ENCODE results near the gene RNF223. TPM values are rescaled to one million over a fixed set of nuclear protein-coding genes. Genes with fewer than 3 reads are reported as not detected.

RNF223 gene
- total and polyA plus RNA-seq, 2 of the 13 experiments (the other 11 are each of a cell fraction or from before 2014, with no cell fraction given), result 0.03 TPM; not detected in 1

DNA sequence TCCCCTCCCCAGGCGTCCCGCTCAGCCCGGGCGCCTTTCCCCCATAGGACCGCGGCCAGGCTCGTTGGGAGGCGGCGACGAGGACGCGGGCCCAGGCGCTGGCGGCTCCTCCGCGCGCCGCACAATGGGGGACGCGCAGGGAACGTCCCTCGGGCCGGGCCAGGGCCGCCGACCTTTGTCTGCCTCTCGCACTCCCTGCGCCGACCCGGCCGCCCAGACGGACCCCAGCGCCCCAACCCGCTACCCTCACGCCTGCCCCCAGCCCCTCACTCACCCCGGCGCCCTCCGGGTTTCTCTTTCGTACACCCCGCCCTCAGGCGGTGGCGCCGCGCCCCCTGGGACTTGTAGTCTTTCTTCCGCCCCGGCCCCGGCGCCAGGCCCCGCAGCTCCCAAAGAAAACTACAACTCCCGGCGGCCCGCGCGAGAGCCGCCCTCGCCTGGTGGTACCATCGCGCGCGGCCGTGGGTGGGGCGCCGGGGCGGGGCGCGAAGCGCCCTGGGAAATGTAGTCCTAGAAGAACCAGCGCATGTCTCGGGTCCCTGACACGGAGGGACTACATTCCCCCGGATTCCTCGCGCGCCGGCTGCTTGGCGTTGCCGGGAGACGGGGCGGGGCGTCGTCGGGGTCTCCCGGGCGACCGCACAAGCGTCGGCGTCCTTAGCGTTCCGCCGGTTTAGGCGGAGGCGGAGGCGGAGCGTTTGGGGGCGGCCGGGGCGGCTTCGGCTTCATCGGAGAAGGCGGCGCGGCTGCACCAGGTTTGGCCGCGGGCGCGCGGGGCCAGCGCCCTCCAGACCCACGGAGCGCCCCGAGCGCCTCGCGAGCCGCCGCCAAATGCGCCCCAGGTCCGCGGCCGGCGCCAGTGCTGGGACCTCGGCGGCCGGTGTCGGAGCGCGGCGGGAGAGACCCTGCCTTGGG lies 41.9 kb upstream of the RNF223 start, which contains the start of gene C1orf159 (continued):
- TF ChIP-seq ZNF646 (CRISPR knock-in tag; IDR thresholded peaks at IDR 0.05) (no peak), ZNF251 (CRISPR knock-in tag; IDR thresholded peaks at IDR 0.05) (no peak), ZKSCAN8 (CRISPR knock-in tag; IDR thresholded peaks at IDR 0.05; ENCODE audit: borderline replicate concordance) (peak; percentile 32; the same call in 1 of the 2 replicates), ZNF460 (CRISPR knock-in tag; IDR thresholded peaks at IDR 0.05; ENCODE audit: borderline replicate concordance) (no peak), PTBP1 (IDR thresholded peaks at IDR 0.05; ENCODE audit: low read depth, low read length, poor library complexity, severe bottlenecking) (no peak), ZNF83 (CRISPR knock-in tag; IDR thresholded peaks at IDR 0.05; ENCODE audit: borderline replicate concordance) (no peak), ZNF790 (CRISPR knock-in tag; IDR thresholded peaks at IDR 0.05; ENCODE audit: borderline replicate concordance) (no peak), NFYC (CRISPR knock-in tag; IDR thresholded peaks at IDR 0.05) (peak; percentile 58), RFXANK (CRISPR knock-in tag; IDR thresholded peaks at IDR 0.05) (no peak), KDM5A (IDR thresholded peaks at IDR 0.05; ENCODE audit: borderline replicate concordance, low read length) (peak; percentile 63; the same call in 1 of the 2 replicates), TBX3 (IDR thresholded peaks at IDR 0.05; ENCODE audit: borderline replicate concordance) (no peak), PHB2 (IDR thresholded peaks at IDR 0.05; ENCODE audit: partially characterized antibody) (no peak), NFATC3 (CRISPR knock-in tag; IDR thresholded peaks at IDR 0.05) (no peak), ZNF644 (CRISPR knock-in tag; IDR thresholded peaks at IDR 0.05; ENCODE audit: low read depth) (no peak), ZNF17 (CRISPR knock-in tag; IDR thresholded peaks at IDR 0.05) (no peak), NCOA1 (CRISPR knock-in tag; IDR thresholded peaks at IDR 0.05) (no peak), MEF2D (CRISPR knock-in tag; IDR thresholded peaks at IDR 0.05) (no peak), DPF2 (CRISPR knock-in tag; IDR thresholded peaks at IDR 0.05; ENCODE audit: borderline replicate concordance, low read depth) (no peak), ZNF691 (CRISPR knock-in tag; IDR thresholded peaks at IDR 0.05; ENCODE audit: borderline replicate concordance, low read depth) (no peak), PLRG1 (conservative IDR thresholded peaks at IDR 0.05) (no peak)
- TF ChIP-seq, protein P1, sequence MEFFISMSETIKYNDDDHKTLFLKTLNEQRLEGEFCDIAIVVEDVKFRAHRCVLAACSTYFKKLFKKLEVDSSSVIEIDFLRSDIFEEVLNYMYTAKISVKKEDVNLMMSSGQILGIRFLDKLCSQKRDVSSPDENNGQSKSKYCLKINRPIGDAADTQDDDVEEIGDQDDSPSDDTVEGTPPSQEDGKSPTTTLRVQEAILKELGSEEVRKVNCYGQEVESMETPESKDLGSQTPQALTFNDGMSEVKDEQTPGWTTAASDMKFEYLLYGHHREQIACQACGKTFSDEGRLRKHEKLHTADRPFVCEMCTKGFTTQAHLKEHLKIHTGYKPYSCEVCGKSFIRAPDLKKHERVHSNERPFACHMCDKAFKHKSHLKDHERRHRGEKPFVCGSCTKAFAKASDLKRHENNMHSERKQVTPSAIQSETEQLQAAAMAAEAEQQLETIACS (CRISPR knock-in tag; IDR thresholded peaks at IDR 0.05), result peak; percentile 75

All from HepG2 (cell line).